Epithelial cell of esophagus (primary cell): ENCODE results near the gene CDK12.
"Not testable (repeated sequence)": the region's sequence is repeated elsewhere in the genome, so short reads cannot be mapped to it uniquely, and the experiment has no call there.

Experiments used
- DNase-seq: peaks from one replicate; pipeline ENCODE4 v3.0.0; 2010; ENCODE audit warnings: low read depth
- H3K4me3 ChIP-seq: 2 replicates; pipeline ENCODE4 v1.5.1; 2011; ENCODE audit warnings: mild to moderate bottlenecking, low read length, control low read depth
- CTCF ChIP-seq: IDR thresholded peaks from 2 replicates; pipeline ENCODE4 v1.5.1; 2011; ENCODE audit warnings: low read depth, mild to moderate bottlenecking, low read length, control low read depth, inconsistent platforms; ENCODE audit not compliant: insufficient read depth; ENCODE audit errors: missing control alignments

Gene CDK12

GRCh38 chr17:39450847-39451581 lies 10.3 kb upstream of the CDK12 start, which contains the start of gene MED1:
TSS of gene MED1 (minus strand) at chr17:39451263. CDS start at chr17:39451062, 201 bp downstream.
- peak; percentile 5 for TF ChIP-seq CTCF
- peak within 1 kb of the TSS; percentile 99 for H3K4me3 ChIP-seq
- peak; percentile 98 for DNase-seq

- no peak overlapping the region for H3K4me3 ChIP-seq
- TF ChIP-seq CTCF: no peak
- no peak for DNase-seq
These were observed 5.4 kb upstream of the CDK12 start for GRCh38 chr17:39455919-39456318.

- DNase-seq: no peak
- peak overlapping the region; percentile 97 for H3K4me3 ChIP-seq
- no peak for TF ChIP-seq CTCF
These were observed 762 bp downstream of the CDK12 start for GRCh38 chr17:39461926-39462569.

- H3K4me3 ChIP-seq: peak overlapping the region; percentile 97
- DNase-seq: peak; percentile 15
- no peak for TF ChIP-seq CTCF
These were observed 1.5 kb downstream of the CDK12 start for GRCh38 chr17:39462631-39463375.

GRCh38 chr17:39464639-39465181 lies 3.4 kb downstream of the CDK12 start:
- not testable (repeated sequence) for DNase-seq
- H3K4me3 ChIP-seq: peak overlapping the region; percentile 97

- not testable (repeated sequence) for DNase-seq, H3K4me3 ChIP-seq
These were observed 7.3 kb downstream of the CDK12 start for GRCh38 chr17:39468610-39469009.

- TF ChIP-seq CTCF: no peak
- no peak for DNase-seq
- no peak overlapping the region for H3K4me3 ChIP-seq
These were observed 12.0 kb downstream of the CDK12 start for GRCh38 chr17:39473310-39473709.

- DNase-seq, H3K4me3 ChIP-seq: not testable (repeated sequence)
These were observed 18.3 kb downstream of the CDK12 start for GRCh38 chr17:39479631-39480030.
